ENCODE results near the gene ALK.

- TF ChIP-seq POLR2A (IDR thresholded peaks at IDR 0.05): no peak
- TF ChIP-seq CTCF (IDR thresholded peaks at IDR 0.05): no peak
These were observed 194.4 kb downstream of the ALK start for GRCh38 chr2:29726976-29727375.

All from sigmoid colon (tissue), 3 donors.